GM20431 (cell line): Measurements from ENCODE around the gene ADAM22.

ENCODE experiments used
- in situ Hi-C: fragments of 300-500 bp; cut with MseI, MboI; formaldehyde crosslinking; loops from one replicate; pipeline ENCODE4 v1.15.0; 2020; ENCODE audit warnings: low sequenced_read_pairs; ENCODE audit not compliant: unreplicated experiment

ADAM22 gene

DNA sequence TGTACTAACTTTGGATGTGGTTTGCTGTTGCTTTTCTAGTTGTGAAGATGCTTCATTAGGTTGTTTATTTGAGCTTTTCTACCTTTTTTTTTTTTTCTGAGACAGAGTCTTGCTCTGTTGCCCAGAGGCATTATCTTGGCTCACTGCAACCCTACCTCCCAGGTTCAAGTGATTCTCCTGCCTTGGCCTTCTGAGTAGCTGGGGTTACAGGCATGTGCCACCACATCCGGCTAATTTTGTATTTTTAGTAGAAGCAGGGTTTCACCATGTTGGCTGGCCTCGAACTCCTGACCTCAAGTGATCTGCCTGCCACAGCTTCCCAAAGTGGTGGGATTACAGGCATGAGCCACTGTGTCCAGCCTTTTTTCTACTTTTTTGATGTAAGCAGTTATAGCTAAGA is 93.7 kb downstream of the ADAM22 start:
- in situ Hi-C loops = no loop called here

DNA sequence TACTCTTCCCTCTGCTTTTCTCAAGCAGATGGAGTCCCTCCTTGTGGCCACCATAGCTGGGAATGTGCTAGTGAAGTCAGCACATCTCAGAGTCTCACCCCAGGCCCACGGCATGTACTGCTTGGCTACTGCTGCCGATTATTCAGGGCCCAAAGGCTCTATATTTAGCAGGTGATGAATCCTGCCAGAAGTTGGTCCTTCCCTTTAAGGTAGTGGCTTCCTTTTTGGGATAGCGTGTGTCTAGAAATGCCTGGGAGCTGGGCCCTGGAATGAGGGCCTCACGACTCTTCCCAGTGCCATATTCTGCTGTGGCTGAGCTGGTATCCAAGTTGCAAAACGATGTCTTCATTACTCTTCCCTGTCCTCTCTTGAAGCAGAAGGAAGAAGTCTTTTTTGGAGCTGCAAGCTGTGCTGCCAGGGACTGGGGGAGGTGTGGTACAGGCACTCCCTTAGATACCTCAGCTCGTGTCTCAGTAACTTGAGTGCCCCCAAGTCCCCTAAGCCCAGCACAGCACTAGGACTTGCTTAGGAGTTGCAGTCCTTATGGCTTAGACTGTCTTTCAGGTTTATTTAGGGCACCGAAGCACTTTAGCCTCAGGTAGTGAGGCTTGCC is 100.1 kb downstream of the ADAM22 start:
- in situ Hi-C loops = no loop called here

DNA sequence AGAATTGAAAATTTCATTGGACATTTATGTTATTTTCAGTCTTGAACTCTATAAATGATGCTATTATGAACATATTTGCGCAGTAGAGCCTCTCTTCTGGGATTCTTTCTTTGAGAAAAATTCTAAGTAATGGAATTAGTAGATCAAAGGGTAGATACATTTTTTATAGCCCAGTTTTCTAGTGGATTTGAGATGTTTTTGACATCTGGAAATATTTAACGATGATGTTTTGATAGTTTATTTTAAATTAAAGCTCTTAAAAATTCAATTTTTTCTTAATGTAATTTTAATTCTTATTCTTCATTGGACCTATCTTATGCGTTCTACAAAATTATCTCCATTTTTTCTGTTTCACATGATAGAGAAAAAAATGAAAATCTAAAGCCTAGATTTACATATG is 103.0 kb downstream of the ADAM22 start:
- in situ Hi-C loops = no loop called here

DNA sequence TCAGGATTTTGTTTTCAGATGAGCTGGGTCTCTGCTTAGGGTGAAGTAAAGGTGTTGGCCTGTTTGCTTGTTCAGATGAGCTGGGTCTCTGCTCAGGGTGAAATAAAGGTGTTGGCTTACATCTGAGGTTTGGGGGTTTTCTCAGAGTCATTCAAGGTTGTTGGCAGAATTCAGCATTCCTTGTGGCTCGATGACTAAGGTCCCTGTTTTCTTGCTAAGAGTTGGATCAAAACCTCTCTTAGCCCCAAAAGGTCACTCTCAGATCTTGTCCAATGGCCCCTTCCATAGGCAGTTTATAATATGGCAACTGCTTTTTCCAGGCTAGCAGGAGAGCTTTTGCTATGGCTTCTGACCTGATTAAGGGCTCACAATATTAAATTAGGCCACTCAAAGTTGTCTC is 106.6 kb downstream of the ADAM22 start:
- in situ Hi-C loops = no loop called here

DNA sequence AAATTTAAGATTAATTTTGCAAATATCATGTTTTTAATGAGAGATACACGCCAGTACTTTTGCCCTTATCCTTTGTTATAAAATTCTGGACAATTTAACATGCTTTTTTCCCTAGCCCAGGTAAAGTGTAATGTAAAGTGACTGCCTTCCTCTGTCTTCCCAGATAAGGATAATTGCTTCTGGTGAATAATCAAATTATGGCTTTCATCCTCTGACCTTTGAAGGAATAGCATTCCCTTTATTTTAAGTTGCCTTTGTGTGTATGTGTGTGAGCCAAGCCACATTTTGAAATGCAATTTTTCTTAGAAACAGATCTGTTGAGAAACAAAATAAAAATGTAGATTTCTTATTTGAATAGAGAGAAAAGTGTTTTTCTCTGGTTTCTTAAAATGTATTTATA is 107.5 kb downstream of the ADAM22 start:
- in situ Hi-C loops = no loop called here

DNA sequence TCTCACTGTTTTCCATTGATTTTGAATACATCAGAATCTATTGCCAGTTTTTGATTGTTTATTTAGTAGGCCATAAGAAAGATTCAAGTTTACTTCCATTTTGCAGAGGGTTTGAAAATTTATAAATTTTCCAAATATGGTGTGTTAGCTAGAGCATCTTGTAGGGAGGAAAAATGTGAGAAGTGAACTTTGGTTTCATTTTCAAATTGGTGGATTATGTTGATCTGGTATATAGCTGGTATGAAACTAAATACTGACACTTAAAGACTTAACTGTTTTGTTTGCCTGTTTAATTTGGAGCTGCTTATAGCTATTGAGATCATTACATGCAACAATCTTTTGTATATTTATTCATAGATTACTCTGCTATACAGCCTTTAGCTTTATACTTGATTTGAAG is 108.1 kb downstream of the ADAM22 start:
- in situ Hi-C loops = no loop called here

DNA sequence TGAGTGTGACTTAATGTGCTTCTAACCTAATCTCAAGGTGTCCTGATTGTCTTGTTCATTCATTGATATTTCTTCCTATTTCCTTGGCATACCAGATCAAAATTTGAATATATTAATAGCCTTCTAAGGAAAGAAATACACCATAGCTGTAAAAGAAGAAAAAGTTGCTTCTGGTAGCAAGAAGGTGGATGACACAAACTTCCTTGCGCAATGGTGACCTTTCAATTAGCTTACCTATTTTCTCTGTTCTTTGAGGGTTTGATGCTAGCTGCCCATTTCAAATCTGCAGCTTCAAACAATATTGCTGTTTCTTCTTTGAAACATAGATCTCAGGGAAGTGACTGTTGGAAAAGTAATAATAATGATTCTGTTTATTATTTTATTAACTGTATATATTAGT is 108.8 kb downstream of the ADAM22 start:
- in situ Hi-C loops = no loop called here

DNA sequence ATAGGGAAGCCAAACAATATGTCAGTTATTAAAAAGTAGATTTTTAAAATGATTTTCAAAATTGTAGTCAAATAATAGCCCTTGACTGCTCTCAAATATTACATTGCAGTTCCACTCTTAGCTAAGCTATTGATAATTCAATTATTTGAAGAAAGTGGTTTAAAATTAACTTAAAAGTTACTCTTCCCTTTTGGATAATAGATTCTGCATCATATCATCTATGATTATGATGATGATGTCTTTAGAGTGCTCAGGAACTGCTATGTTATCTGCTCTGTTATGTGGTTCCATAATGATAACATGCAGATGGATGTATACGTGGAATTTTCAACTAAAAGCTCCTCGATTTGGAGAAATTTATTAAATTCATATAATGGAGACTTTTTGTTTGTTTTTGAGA is 110.0 kb downstream of the ADAM22 start:
- in situ Hi-C loops = no loop called here

DNA sequence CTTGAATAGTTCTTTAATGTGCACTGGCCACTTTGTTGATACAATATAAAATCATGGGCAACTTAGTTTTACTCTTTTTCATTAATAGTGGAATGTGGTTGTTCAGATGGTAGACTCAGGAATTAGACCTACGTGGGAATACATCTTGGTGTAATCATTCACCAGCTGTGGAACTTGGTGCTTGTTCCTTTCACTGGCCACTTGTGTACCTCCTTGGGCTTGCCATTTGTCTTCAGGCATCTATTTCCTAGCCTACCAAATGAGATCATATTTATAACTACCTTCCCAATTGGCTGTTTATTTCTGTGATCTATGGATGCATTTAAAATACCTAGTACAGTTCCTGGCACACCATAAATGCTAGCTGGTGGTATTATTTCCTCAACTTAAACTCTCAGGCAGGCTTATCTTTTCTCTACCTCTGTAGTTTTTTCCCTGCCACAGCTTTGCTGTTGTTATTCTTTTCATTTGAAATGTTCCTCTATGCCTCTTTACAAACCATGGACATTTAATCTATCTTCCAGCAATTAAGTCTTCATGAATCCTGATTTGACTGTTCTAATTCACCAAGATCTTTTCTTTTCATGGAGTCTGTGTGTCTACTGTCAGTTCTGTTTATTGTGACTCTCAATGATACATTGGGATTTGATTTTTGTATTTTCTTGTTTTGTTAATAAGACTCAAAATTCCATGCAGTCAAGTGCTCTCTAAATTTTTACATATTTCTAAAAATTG is 113.0 kb downstream of the ADAM22 start:
- in situ Hi-C loops = no loop called here

DNA sequence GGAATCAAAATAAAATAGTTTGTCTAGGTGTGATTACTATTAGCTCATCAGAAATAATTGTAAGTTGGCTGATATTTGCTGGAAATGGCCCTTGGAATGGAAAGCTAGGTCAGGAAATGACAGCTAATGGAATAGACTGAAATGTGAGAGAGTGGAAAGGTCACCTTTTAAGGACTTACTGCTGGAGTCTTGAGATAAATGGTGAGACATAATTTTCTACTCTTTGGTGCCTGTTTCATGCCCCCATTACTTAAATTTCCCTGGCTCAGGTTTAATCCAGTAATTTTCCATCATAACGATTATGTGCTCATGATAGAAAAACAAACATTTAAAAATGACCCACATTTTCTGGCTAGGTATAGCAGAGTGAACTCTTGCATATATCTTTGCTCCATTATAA is 123.6 kb downstream of the ADAM22 start:
- in situ Hi-C loops = no loop called here

DNA sequence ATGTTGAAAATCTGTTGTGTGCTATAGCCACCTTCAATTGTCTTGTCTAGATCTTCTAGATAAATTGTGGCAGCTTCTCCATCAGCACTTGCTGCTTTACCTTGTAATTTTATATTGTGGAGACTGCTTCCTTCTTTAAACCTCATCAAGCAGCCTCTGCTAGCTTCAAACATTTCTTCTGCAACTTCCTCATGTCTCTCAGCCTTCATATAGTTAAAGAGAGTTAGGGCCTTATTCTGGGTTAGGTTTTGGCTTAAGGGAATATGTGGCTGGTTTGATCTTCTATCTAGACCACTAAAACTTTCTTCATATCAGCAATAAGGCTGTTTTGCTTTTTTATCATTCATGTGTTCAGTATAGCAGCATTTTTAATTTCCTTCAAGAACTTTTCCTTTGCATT is 128.2 kb downstream of the ADAM22 start:
- in situ Hi-C loops = no loop called here

DNA sequence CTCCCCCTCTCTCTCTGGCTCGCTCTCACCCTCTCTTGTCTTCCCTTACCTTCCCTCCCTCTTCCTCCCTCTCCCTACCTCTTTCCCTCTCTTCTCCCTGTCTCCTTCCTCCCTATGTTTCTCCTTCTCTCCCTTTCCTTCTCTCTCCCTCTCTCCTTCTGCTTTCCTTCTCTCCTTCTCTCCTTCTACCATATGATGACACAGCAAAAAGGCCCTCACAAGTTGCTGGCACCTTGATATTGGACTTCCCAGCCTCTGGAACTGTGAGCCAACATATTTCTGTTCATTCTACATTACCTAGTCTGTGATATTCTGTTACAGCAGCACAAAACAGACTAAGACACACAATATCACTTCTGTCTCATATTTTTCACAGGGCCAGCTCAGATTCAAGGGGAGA is 135.0 kb downstream of the ADAM22 start:
- in situ Hi-C loops = no loop called here

DNA sequence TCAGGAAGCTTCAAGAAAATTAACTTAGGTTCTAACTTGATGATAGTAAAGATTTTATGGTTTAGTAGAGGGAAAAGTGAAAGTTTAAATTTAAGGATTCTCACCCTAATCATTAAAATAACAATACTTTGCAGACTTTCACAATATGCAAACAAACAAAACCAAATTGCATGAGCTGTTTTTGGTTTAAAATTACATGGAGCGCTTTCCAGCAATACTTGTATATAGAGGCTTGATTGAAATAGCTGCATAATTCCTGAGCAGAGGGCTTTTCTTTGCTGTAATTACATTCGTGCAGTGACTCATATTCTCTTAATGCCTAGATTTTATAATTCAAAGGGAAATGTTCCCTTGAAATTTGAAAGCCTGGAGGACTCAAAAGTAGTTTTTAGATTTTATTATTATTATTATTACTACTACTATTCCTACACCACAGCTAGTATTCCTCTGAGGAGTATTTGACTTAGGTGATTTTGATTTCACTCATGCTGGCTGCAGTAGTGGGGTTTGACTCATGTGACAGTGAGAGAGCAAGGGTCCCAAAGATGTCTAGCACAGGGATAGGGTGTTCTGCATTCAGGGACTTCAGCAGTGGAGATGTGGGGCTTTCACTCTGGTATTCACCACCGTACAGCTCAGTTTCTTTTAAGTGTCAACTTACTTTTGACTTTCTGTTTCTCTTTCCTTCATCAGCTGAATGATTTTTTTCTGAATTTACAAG is 138.1 kb downstream of the ADAM22 start:
- in situ Hi-C loops = no loop called here

DNA sequence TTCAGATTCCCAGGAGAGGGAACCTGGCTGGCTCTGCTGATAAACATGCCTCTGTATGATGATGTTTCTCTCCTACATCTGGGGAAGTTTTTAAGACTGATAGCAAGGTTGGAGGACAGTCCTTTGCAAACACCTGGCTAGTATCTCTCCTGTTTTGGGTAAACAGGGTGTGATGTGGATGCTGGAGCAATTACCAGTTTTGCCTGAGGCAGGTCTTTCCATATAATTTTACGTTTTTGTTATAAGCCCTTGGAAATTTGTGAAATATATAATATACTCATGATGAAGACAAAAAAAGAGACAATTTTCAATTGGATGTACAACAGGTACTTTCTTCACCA is 138.6 kb downstream of the ADAM22 start:
- in situ Hi-C loops = no loop called here

DNA sequence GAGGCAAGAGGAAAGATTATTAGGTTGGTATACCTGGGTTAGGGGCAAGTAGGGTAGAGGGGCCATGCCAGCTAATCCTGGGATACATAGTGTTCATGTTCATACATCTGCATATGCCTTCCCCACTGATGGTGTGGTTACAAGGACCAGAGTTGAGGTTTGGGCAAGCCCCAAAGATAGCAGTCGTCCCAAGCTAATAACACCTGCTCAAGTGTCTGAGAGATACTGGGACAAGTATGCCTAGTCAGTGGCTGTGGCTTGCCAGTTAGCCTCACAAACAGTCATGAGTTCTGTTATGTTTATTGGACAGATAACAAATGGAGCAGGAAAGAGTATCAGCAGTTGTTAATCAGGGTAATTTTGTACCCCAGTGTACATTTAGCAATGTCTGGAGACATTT is 139.6 kb downstream of the ADAM22 start:
- in situ Hi-C loops = no loop called here

DNA sequence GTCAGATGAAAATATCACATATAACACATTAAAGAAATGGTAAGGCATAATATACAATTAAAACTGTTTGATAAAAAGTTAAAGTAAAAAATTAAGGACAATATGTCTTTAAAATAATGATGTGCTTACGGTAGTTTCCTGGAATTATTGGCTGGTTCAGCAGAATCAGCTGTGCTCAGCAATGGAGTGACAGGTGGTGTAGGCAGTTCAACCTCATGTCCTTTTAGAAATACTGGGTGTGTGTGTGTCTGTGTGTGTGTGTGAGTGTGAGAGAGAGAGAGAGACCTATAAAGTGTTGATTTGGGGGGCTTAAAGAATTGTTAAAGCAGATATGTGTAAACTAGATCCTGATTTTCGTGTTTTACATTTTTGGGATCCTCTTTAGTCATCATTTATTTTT is 141.2 kb downstream of the ADAM22 start:
- in situ Hi-C loops = no loop called here

DNA sequence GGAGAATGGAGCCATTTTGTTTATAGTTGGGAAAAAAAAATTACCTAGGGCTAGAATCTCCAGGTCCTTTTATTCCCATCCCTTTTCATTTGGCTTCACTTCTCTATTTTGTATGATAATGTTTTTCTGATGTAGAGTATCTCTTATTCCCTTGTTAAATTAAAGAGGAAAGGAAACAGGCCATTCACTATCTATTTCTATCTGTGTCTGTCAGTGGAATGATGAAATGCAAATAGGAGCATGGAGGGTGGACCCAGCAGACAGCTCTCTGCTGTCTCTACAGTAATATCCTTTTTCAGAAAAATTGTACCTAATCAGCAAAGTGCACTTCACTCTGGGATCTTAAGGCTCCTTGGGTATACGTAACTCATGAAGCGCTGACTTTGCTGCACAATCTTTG is 149.8 kb downstream of the ADAM22 start:
- in situ Hi-C loops = no loop called here

DNA sequence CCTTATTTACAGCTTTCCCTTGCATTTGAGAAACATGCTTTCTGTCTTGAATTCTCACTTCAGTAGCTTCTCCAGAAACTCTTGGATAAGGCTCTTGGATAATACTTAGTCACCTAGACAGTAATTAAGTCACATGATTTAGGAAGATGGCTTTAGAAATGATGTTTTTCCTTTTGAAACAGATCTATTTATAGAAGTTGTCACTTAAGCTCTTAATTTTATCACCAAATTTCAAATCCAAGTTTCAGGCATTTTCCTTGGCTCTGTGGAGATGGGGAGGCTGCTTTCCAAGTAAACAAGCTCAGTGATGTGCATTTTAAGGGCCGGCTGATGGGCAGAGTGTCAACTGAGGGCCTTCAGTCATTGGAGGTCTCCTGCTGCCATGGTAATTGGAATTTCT is 155.5 kb downstream of the ADAM22 start:
- in situ Hi-C loops = no loop called here

DNA sequence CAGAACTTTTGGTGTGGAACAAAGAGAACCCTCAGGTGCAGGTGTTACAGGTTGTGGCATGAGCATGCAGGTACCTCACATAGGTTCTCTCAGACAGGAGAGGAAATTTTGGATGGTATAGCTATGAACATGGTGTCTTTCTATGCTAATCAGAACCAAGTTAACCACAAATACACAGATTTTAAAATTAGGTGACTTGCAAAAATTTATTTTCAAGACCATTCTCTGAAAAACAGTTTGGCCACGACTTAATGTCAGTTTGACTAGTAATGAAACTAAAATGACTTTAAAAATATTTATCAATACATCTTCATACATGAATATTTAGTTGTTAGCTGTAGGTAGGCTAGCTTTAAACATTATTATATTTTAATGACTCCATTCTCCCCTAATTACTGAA is 156.2 kb downstream of the ADAM22 start:
- in situ Hi-C loops = no loop called here

DNA sequence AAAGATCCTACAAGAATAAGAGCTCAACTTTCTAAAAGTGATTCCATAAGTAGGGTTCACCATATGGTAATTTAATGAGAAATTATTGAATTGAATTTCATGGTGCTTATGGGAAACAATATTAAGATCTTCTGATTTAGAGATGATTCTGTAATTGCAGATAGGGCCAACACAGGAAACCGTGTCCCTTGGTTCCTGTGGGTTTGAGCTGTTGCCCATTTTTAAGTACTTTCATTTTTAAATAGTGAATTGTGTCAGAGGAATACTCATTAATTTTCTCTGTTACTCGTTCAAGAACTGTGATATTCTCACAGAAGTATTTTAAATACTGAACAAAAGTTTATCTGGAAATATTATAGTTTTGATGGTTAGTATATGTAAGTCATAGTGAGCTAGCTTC is 156.6 kb downstream of the ADAM22 start:
- in situ Hi-C loops = no loop called here

DNA sequence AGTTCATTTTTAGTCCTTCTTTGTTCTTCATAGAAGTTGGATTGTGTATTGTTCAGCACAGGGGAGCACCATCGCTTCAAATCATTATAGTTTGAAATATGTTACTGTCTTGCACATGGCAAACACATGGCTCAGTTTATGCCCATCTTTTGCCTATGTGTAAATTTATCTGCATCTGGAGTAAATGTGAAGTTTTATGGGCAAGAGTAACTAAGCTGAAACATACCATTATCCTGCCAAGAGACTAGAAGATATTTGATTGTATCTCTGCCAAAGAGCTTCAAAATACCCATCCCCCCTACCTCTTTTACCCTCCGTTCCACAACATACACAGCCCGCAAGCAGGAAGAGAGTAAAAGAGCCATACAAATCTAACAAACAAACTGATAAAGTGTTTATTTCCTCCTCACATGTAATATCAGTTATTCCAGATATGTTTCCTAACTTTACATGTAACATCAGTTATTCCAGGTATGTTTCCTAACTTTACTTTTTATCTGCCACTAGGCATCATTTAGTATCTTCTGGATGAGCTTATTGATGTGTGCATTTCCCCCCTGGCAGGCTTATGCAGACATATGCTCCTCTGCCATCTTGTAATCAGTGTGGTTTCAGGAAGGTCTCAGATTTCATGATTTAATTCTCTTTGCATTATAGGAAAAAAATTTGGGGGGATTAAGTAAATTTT is 158.1 kb downstream of the ADAM22 start:
- in situ Hi-C loops = no loop called here
